Neural cell (in vitro differentiated cells): ENCODE results near the gene MTR. TPM values are rescaled to one million over a fixed set of nuclear protein-coding genes. Genes with fewer than 3 reads are reported as not detected.

Experiments
- H2AFZ ChIP-seq: fragments of 200-600, 300-800 bp; sonication (generic), shearing (Covaris generic); 2 replicates; pipeline ENCODE4 v1.6.0; 2014; ENCODE audit warnings: low read depth, mild to moderate bottlenecking, antibody characterized with exemption, low read length, moderate library complexity
- H3F3A ChIP-seq: fragments of 200-600 bp; shearing (Covaris generic); 2 replicates; pipeline ENCODE4 v1.6.1; 2016; ENCODE audit warnings: mild to moderate bottlenecking, moderate library complexity, mixed read lengths, antibody characterized with exemption, low read length; ENCODE audit not compliant: insufficient read depth, poor library complexity, severe bottlenecking
- H3K27ac ChIP-seq: fragments of 200-600, 300-800 bp; sonication (generic), shearing (Covaris generic); 2 replicates; pipeline ENCODE4 v1.5.1; 2014; ENCODE audit warnings: mild to moderate bottlenecking, low read length, moderate library complexity
- H3K27me3 ChIP-seq: fragments of 300-800, 200-600 bp; sonication (generic), shearing (Covaris generic); 2 replicates; pipeline ENCODE4 v1.6.0; 2014; ENCODE audit warnings: mild to moderate bottlenecking, low read depth, low read length, moderate library complexity; ENCODE audit not compliant: insufficient read depth
- H3K36me3 ChIP-seq: fragments of 300-800, 200-600 bp; sonication (generic), shearing (Covaris generic); 2 replicates; pipeline ENCODE4 v1.5.1; 2014; ENCODE audit warnings: mild to moderate bottlenecking, antibody characterized with exemption, low read length, moderate library complexity; ENCODE audit not compliant: insufficient read depth
- H3K4me2 ChIP-seq: fragments of 300-800, 200-600 bp; sonication (generic), shearing (Covaris generic); 2 replicates; pipeline ENCODE4 v1.6.0; 2014; ENCODE audit warnings: mild to moderate bottlenecking, low read length
- H3K4me3 ChIP-seq: fragments of 300-800, 200-600 bp; sonication (generic), shearing (Covaris generic); 2 replicates; pipeline ENCODE4 v1.5.1; 2014; ENCODE audit warnings: mild to moderate bottlenecking, low read length, moderate library complexity
- H3K79me2 ChIP-seq: fragments of 200-600 bp; shearing (Covaris generic); replicated peaks from 2 replicates; pipeline ENCODE4 v1.6.0; 2014; ENCODE audit warnings: mild to moderate bottlenecking, low read length, moderate library complexity; ENCODE audit not compliant: insufficient read depth
- H3K9ac ChIP-seq: fragments of 300-800, 200-600 bp; sonication (generic), shearing (Covaris generic); 2 replicates; pipeline ENCODE4 v1.6.1; 2016; ENCODE audit warnings: mild to moderate bottlenecking, low read length, mixed read lengths
- H3K9me2 ChIP-seq: fragments of 200-600 bp; shearing (Covaris generic); 2 replicates; pipeline ENCODE4 v1.6.1; 2016; ENCODE audit warnings: mild to moderate bottlenecking, low read length, mixed read lengths; ENCODE audit not compliant: insufficient read depth
- H3K9me3 ChIP-seq: fragments of 200-600, 300-800 bp; sonication (generic), shearing (Covaris generic); 2 replicates; pipeline ENCODE4 v1.6.1; 2016; ENCODE audit warnings: mild to moderate bottlenecking, mixed run types, low read length, moderate library complexity, mixed read lengths
- H4K20me1 ChIP-seq: fragments of 200-600 bp; shearing (Covaris generic); 2 replicates; pipeline ENCODE4 v1.6.1; 2016; ENCODE audit warnings: mild to moderate bottlenecking, mixed run types; ENCODE audit not compliant: insufficient read depth
- EP300 ChIP-seq: fragments of 450-650 bp; conservative IDR thresholded peaks from 2 replicates; pipeline ENCODE4 v1.6.1; 2014; ENCODE audit warnings: antibody characterized with exemption, mild to moderate bottlenecking, moderate library complexity; ENCODE audit not compliant: poor library complexity, severe bottlenecking
- EZH2 ChIP-seq: fragments of 200-600, 300-800 bp; shearing (Covaris generic), sonication (generic); IDR thresholded peaks from 2 replicates; pipeline ENCODE4 v1.6.1; 2014; ENCODE audit warnings: antibody characterized with exemption, low read length, borderline replicate concordance, mild to moderate bottlenecking; ENCODE audit not compliant: insufficient read depth, poor library complexity, severe bottlenecking
- MXI1 ChIP-seq: fragments of 450-650 bp; conservative IDR thresholded peaks from 2 replicates; pipeline ENCODE4 v1.6.1; 2014; ENCODE audit warnings: antibody characterized with exemption, mild to moderate bottlenecking; ENCODE audit not compliant: poor library complexity, severe bottlenecking
- POLR2AphosphoS5 ChIP-seq: IDR thresholded peaks from 2 replicates; pipeline ENCODE4 v1.6.1; 2012
- RAD21 ChIP-seq: fragments of 450-650 bp; conservative IDR thresholded peaks from 2 replicates; pipeline ENCODE4 v1.6.1; 2014; ENCODE audit warnings: antibody characterized with exemption, mild to moderate bottlenecking, moderate library complexity
- SMC3 ChIP-seq: fragments of 450-650 bp; conservative IDR thresholded peaks from 2 replicates; pipeline ENCODE4 v1.6.1; 2014; ENCODE audit warnings: antibody characterized with exemption, mild to moderate bottlenecking, moderate library complexity; ENCODE audit not compliant: poor library complexity
- TAF1 ChIP-seq: IDR thresholded peaks from 2 replicates; pipeline ENCODE4 v1.6.1; 2012; ENCODE audit warnings: low read depth
- polyA plus RNA-seq: library from polyadenylated mRNA; depleted of rRNA; stranded (reverse); fragments of >200 nt; gene quantifications from 2 replicates; pipeline ENCODE4 v1.2.3, GENCODE V29; 2014
- TF ChIP-seq, protein P1 (sequence below): IDR thresholded peaks from 2 replicates; pipeline ENCODE4 v1.6.1; 2012; ENCODE audit warnings: borderline replicate concordance
- TF ChIP-seq, protein P2 (sequence below): fragments of 450-650 bp; IDR thresholded peaks from 2 replicates; pipeline ENCODE4 v1.5.1; 2014; ENCODE audit warnings: antibody characterized with exemption, mild to moderate bottlenecking, moderate library complexity; ENCODE audit not compliant: poor library complexity, severe bottlenecking

Gene MTR
- polyA plus RNA-seq, 1 donor from 2014 or later: 14.1 TPM

GRCh38 chr1:236819856-236820255 is 24.8 kb downstream of the MTR start:
- no peaks in the 10 kb centered on the region for H3K9me2 ChIP-seq
- no peaks in the 10 kb centered on the region for H3K79me2 ChIP-seq
- H3K4me2 ChIP-seq: no peak overlapping the region
- peaks cover 4% of the 10 kb centered on the region for H3K36me3 ChIP-seq
- no peaks in the 10 kb centered on the region for H3K9me3 ChIP-seq
- H2AFZ ChIP-seq: no peak overlapping the region
- H3K27me3 ChIP-seq: no peaks in the 10 kb centered on the region
- no peak overlapping the region for H3K4me3 ChIP-seq
- no peak overlapping the region for H3K9ac ChIP-seq
- H3K27ac ChIP-seq: no peak overlapping the region
- TF ChIP-seq EP300: no peak
- TF ChIP-seq RAD21: no peak
- TF ChIP-seq, protein P1, sequence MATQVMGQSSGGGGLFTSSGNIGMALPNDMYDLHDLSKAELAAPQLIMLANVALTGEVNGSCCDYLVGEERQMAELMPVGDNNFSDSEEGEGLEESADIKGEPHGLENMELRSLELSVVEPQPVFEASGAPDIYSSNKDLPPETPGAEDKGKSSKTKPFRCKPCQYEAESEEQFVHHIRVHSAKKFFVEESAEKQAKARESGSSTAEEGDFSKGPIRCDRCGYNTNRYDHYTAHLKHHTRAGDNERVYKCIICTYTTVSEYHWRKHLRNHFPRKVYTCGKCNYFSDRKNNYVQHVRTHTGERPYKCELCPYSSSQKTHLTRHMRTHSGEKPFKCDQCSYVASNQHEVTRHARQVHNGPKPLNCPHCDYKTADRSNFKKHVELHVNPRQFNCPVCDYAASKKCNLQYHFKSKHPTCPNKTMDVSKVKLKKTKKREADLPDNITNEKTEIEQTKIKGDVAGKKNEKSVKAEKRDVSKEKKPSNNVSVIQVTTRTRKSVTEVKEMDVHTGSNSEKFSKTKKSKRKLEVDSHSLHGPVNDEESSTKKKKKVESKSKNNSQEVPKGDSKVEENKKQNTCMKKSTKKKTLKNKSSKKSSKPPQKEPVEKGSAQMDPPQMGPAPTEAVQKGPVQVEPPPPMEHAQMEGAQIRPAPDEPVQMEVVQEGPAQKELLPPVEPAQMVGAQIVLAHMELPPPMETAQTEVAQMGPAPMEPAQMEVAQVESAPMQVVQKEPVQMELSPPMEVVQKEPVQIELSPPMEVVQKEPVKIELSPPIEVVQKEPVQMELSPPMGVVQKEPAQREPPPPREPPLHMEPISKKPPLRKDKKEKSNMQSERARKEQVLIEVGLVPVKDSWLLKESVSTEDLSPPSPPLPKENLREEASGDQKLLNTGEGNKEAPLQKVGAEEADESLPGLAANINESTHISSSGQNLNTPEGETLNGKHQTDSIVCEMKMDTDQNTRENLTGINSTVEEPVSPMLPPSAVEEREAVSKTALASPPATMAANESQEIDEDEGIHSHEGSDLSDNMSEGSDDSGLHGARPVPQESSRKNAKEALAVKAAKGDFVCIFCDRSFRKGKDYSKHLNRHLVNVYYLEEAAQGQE: no peak
- TF ChIP-seq TAF1: no peak
- TF ChIP-seq, protein P2, sequence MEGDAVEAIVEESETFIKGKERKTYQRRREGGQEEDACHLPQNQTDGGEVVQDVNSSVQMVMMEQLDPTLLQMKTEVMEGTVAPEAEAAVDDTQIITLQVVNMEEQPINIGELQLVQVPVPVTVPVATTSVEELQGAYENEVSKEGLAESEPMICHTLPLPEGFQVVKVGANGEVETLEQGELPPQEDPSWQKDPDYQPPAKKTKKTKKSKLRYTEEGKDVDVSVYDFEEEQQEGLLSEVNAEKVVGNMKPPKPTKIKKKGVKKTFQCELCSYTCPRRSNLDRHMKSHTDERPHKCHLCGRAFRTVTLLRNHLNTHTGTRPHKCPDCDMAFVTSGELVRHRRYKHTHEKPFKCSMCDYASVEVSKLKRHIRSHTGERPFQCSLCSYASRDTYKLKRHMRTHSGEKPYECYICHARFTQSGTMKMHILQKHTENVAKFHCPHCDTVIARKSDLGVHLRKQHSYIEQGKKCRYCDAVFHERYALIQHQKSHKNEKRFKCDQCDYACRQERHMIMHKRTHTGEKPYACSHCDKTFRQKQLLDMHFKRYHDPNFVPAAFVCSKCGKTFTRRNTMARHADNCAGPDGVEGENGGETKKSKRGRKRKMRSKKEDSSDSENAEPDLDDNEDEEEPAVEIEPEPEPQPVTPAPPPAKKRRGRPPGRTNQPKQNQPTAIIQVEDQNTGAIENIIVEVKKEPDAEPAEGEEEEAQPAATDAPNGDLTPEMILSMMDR: no peak
- no peak for TF ChIP-seq POLR2AphosphoS5
- no peak for TF ChIP-seq SMC3
- TF ChIP-seq EZH2: no peak
- TF ChIP-seq MXI1: no peak
- H3F3A ChIP-seq: no peaks in the 10 kb centered on the region
- H4K20me1 ChIP-seq: no peaks in the 10 kb centered on the region

- no peak for TF ChIP-seq MXI1
- Histone ChIP-seq H3K9me3 (no peaks in the 10 kb centered on the region), H3F3A (no peaks in the 10 kb centered on the region), H3K27me3 (no peaks in the 10 kb centered on the region), H3K79me2 (no peaks in the 10 kb centered on the region), H4K20me1 (no peaks in the 10 kb centered on the region), H3K36me3 (peaks cover 4% of the 10 kb centered on the region), H3K9me2 (no peaks in the 10 kb centered on the region), H2AFZ (no peak overlapping the region), H3K4me2 (no peak overlapping the region), H3K27ac (no peak overlapping the region), H3K4me3 (no peak overlapping the region), H3K9ac (no peak overlapping the region)
Observed at GRCh38 chr1:236821091-236821627, 26.1 kb downstream of the MTR start.
